ENCODE results near the gene SLC23A1. TPM values are rescaled to one million over a fixed set of nuclear protein-coding genes. Genes with fewer than 3 reads are reported as not detected.
"Not testable (repeated sequence)": the region's sequence is repeated elsewhere in the genome, so short reads cannot be mapped to it uniquely, and the experiment has no call there.

Gene SLC23A1
- 1 to 10 TPM; 1.1 to 1.9 (median 1.7) TPM for polyA plus RNA-seq (ENCODE audit: insufficient read depth in 1 of 5, insufficient read length in 5 of 5, low replicate concordance in 1 of 5)
- long read RNA-seq, donor 1, result 0 reads
- long read RNA-seq, donor 2, result 0 reads
- long read RNA-seq, donor 3, result 0 reads
- long read RNA-seq, donor 4, partial matches to known transcripts, result 8 of 8 reads
- long read RNA-seq, donor 4, other reads (novel, unspliced or antisense), result 0 of 8 reads
- long read RNA-seq, donor 5, result 0 reads
- long read RNA-seq, donor 6, result 0 reads
- long read RNA-seq, donor 7, result 0 reads
- long read RNA-seq, donor 8, result 0 reads

DNA sequence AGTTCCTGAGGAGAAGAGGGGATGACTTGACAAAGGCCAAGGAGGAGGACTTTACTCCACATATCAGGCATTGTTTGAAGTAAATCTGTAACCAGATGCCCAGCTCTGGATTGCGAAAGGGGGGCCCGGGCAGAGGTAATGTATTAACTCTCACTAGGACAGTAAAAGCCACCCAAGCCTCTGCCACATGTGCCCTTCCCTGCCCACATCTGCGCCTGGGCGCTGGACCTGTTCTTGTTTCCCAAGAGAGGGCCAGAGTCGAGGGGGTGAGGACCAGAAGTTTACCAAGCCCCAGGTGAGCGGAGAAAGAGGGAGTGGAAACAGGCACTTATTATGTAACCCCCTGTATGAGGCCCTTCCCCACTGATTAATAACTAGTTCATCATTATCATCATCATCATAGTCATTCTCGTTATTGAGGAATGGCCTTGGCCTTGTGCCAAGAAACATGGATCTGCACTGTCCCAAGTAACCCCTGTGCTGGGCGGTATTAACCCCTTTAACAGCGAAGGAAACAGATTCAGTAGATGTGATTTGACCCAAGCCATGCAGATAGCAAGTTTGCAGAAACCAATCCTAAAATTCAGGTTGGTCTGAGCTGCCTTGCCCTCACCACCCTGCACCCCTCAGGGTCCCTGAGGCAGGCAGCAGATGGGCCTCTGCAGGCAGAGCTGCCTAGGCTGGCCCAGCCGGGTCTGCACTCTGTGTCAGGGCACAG, at the start of gene SLC23A1:
Gene SLC23A1, minus strand, starts transcription at position 23 of the 718 bp plus-strand sequence. CDS start 44 bp downstream, outside the sequence.
- DNase-seq, result no peak

DNA sequence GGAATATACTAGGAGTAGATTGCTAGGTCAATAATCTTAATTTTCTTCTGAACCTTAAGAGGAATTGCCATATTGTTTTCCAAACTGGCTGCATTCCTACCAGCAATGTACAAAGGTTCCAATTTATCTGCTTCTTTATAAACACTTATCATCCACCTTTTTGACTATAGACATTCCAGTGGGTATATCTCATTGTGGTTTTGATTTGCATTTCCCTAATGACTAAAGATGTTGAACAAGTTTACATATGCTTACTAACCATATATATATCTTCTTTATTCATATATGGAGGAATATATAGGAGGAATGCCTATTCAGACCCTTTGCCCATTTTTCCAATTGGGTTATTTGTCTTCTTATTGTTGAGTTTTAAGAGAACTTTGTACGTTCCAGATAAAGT, 48.6 kb upstream of the SLC23A1 start:
- DNase-seq, result no peak

DNA sequence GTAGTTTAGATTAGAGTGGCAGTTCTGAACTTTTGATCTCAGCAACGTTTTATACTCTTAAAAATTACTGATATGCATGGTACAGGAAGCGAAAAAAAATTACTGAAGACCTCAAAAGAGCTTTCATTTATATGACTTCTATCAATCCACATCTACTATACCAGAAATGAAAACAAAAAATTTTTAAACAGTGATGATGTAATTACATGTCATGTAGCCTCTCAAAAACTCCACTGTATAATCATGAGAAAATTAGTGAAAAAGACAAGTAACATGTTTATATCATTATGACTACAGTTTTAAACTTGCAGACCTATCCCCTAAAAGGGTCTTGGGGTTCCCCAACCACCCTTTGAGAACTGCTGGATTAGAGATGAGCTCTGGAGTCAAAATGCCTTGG, 46.9 kb upstream of the SLC23A1 start:
- no peak for DNase-seq

DNA sequence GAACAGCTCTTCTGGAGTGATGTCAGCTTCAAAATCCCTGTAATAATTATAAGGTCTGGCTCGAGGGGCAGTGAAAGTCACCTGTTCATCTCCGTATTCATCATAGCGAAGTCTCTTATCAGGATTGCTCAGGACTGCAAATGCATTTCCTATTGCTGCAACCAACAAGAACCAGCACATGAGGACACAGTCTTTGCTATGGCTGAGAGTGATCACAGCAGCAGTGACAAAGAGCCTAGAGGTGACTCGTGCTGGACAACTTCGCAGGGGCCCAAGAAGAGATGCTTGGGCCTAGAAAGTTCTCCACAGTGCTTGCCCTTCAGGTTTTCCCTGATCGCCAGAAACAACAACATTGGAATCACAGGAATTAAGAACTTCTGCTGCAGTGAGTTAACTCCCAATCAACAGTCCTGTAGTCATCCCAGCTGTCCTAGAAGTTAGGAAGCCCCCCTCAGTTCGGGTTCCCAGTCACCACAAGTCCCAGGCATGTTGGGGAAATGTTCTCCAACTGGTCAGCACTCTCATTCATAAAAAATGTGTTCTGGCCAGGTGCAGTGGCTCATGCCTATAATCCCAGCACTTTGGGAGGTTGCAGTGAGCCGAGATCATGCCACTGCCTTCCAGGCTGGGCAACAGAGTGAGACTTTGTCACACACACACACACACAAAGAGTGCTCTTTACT, 43.2 kb upstream of the SLC23A1 start:
- no peak for DNase-seq

DNA sequence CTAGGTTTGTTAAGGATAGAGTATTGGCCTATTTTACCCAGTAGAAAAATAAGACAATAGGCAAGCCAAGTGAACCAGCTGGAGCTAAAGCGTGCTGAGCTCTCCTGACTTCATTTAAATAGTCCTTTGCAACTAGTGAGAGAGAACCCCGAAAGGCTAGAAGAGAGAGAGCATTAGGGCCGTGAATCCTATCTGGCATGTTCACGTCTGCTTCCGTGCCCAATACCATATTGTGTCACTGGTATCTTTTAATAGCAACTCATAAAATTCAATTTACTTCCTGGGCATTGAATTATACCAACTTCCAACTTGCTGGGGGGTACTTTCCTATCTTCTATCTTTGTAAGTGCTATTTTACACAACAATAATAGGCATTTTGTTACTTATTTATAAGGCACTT, 42.4 kb upstream of the SLC23A1 start:
- DNase-seq, result no peak

DNA sequence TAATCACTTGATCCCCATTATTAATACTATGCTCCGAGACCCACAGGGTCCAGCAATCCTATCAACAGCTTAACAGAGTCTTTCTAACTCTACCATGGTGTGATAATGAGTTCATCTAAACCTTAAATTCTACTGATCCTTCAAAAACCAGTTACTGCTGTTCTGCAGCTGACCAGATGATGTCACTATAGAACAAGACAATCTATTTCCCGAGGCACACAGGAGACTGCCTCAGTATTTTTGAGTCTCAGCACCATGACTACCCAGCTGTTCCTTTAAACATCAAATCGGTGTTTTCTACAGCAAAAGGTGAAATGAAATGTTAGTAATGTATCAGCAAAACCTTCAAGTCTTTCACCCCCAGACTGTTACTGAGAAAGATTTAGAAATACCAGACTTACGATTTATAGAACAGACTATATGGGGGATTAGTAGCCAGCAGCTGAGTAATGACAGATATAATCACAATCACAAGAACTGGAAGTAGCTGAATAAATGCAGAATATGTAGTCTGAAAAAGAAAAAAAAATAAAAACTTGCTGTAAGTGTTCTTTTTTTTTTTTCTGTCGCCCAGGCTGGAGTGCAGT, 39.3 kb upstream of the SLC23A1 start:
- DNase-seq, result peak; percentile 51 to 60

DNA sequence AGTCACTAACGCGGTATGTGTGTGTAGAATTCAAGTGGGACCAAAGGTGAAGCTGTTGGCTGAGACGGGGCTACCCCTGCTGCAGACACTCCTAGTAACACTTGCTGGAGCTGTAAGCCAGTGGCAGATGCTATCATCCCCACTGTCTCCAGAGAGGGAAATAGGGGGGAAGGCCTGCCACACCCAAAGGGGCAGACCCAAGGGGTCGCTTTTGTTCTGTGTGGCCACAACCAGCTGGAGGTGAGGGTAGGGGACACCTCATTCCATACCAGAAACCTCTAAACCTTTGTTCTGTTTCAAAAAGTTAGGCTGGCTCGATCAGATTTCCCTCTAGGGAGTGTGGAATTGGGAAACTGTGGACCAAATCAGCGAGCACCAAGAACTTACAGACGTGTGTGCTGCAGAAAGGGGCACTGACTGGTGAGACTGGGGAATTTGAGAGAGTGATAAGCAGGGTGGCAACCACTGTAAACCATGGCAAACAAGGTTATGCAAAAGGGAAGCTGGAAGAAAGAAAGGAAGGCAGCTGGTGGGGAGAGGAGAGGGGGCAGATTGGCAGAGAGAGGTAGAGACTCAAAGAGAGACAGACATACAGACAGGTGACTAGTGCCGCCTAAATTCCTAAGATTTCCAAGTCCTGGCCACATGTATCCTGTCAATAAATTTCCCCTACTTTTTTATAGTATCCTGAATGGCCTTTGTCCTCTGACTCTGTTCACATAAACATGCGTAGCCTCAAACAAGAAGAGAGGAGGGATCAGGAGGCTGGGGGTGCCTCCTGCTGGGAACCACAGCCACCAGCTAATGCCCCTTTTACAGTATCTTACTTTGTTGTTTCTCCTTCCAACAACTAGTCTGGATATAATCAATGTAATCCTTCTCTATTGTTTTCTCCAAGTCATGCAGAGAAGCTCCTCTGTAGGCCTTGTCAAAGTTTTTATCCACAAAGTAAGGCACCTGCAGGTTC, 36.4 kb upstream of the SLC23A1 start:
- no peak for DNase-seq

DNA sequence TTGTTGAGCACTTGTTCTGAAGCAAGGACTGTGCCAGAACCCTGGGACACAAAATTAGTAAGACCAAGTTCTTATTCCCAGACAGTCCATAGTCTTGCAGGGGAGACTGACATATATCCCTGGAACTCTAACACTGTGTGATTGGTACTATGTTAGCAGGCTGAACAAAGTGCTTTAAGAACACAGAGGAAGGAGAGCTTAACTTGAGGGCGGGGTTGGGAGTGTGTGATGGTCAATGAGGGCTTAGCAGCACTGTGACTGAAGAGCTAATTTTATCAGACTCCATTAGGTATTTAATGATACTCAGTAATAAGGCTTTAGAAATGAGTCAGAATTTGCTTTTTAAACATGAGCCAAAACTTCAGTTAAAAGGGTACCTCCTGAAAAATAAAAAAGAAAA, 35.7 kb upstream of the SLC23A1 start:
- DNase-seq, result no peak

DNA sequence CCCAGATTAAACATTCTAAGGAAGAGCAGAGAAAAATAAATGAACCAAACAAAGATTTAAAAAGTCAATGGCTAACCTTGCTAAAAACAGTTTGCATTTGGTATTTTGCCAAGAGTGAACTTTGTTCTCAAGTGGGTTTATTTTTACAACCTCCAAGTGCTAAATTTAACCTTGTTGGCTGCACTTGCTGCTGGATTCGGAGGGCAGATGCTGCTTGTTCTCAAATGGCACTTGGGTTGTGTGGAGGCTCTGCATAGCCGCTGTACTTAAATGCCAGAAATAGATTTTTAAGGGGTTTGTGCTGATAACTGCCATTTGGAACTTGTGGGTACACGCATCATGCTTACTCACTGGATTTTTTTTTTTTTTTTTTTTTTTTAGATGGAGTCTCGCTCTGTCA, 34.1 kb upstream of the SLC23A1 start:
- no peak for DNase-seq

DNA sequence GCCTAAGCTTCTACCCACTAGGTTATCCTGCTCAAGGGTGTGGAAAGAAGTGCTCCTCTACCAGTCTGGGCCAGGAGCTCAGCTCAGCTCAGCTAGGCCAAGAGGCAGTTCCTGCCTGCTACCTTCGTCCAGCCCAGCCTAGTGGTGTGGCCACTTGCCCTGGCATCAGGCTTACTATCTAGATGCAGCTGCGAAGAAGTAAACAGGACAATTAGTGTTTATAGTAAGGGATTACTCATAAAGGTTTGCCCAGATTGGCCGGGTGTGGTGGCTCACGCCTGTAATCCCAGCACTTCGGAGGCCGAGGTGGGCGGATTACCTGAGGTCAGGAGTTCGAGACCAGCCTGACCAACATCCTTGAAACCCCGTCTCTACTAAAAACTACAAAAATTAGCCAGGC, 33.6 kb upstream of the SLC23A1 start:
- no peak for DNase-seq

DNA sequence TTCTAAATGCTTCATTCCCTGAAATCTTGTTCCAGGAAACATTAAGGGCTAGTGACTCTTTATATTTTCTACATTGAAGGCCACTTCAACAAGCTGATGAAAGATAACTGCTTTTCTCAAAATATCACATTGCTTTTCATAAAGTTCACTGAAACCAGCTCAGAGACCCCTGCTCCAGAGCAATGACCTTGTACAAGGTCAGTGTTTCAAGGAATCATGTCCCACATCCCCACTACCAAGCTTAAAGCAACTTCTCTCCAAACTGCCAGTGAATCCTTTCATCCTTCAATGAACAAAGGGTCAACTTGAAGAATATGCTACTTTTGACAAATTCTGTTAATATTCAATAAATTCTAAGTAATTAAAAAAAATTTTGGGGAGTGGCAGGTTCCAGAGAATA, 32.8 kb upstream of the SLC23A1 start:
- DNase-seq, result no peak

DNA sequence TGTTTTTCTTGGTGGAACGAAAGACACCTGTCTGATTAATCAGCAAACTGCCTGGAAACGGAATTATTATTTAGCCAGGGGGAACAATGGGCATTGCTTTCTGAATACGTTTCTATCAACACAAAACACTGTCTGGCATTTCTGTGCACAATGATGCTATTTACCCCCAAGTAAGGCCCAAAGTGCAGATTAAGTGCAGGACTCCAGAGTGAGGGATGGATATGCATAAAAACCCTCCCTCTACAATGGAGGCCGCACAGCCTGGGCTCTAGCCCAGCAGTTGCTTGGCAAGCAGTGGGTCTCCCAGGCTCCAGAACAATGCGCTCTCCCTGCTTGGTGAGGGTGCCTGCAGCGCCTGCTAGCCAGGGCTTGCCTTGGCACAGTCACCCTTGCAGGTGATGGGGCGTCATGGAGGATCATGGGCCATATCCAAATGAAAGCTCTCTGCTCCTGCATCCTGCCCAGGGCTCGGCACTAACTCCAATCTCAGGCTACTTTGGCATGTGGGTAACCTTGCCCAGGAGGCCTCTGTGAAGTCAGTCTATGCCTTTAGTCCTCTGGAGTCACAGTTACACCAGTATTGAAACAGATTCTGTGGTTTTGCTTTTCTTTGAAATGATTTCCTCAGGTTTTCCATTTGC, 32.2 kb upstream of the SLC23A1 start:
- DNase-seq, result no peak

DNA sequence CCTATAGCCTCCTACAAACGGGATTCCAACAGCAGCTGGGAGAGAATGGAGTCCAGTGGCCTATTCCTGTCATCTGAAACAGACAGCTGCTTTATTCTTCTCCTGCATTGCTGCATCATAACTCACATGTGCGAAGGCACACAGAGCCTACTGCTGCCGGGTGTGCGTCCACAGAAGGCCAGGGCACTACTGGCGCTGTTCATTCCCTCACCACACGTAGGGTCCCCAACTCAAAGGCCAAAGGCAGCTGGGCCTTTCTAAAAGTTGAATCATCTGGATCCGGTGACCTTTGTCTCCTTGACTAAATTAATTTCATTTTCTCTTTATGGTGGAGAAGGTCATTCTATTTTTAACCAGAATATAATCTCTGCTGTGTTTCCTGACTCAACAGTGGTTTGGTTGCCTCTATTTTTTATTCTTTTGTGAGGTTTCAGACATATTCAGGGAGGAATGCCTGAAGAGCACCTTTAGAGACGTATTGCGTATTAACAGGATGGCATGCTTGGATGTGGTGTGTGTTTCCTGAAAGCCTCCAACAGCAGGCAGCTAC, 31.6 kb upstream of the SLC23A1 start:
- DNase-seq, result no peak

DNA sequence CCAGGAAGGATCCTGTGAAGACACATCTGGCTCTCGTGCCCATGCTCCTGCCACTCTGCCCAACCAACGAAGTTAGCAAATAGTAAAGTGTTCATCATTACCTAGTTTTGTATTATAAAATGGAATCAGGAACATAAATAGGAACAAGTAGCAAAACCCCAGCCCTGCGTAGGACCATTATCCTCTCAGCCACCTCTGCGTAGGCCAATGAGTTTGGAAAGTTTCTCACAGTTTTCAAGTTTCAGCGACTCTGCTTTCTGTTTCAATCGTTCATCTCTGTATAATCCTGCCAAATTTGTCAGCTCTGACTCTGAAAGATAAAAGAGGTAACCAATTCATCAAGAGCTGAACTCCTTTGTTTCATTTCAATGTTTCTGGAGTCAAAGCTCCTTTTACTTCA, 30.9 kb upstream of the SLC23A1 start:
- DNase-seq, result no peak

DNA sequence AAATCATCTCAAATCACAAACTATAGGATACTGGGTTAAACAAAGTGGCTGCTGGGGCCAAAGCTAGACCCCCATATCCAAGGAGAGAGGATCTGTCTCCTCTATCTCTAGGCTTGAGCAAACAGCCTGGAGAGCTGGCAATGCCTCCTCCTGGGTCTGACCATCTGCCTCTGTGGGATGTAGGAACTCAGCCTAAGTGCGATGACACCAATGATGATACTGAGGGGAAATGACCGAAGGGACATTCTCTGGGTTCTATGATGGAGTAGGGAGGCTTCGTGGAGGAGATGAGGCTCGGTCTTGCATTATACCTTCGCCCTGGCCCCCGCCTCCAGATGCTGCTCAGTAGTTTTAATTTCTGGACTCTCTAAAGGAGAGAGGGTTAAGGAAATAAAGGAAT, 30.1 kb upstream of the SLC23A1 start:
- no peak for DNase-seq

DNA sequence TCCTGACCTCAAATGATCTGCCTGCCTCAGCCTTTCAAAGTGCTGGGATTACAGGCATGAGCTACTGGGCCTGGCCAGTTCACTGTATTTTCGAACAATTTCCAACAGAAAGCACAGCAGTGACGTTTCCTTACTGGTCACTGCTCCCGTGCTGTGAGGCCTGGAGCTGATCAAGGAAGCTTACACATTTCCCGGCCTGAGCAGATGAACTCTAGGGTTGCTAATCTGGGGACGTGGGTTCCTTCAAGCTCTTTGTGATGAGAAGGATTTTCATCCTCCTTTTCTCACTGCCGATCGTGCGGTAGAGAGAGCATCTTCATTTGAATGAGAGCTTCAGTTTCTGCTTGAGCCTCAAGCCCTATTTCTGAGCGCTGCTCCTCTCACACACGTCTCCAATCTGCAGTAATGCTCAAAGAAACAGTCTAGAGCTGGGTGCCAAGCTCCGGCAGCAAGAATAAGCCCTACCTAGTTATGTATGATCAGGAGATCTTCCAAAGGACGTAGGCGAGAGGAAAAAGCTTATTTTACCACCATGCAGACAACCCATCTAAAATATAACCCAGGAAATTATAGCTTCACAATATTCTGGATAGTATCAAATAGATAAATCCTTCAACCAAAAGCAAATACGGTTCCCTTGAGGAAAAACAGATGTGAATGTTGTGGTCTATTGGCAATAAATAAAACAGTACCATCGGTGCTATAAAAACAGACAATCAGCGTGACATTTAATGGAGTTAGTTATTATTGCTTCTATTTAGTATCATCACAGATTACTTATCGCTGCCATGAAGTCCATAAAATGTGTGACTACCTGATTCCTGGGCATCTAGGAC, 28.1 kb upstream of the SLC23A1 start:
- no peak for DNase-seq

DNA sequence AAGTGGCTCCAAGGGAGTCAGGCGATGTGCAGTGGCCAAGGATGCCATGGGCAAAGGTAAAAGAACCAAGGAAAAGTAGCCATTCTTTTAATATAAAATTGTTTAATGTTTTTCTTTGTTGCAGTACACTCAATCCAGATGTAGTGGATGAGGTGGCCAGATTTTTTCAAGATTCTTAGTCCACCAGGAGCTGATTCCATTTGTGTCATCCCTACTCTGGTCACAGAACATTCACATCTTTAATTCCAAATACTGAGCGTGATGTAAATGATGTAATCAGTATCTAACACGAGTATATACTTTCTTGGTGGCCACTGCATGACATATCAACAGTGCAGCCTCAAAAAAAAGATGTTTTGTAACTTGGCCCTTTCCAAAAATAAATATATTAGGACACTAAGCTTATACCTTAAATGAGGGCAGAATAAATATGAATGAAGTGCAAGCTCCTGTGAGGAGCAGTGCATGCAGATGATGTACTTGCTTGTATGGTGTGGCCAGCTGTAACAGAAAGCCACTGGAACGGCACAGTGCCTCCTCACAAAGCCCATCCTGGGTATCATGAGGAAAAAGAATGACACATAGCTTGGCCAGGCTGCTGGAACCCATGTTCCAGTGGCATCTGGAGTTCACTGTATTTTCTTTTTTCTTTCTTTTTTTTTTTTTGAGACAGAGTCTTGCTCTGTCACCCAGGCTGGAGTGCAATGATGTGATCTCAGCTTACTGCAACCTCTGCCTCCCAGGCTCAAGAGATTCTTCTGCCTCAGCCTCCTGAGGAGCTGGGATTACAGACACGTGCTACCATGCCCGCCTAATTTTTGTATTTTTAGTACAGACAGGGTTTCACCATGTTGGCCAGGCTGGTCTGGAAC, 27.3 kb upstream of the SLC23A1 start:
- no peak for DNase-seq

DNA sequence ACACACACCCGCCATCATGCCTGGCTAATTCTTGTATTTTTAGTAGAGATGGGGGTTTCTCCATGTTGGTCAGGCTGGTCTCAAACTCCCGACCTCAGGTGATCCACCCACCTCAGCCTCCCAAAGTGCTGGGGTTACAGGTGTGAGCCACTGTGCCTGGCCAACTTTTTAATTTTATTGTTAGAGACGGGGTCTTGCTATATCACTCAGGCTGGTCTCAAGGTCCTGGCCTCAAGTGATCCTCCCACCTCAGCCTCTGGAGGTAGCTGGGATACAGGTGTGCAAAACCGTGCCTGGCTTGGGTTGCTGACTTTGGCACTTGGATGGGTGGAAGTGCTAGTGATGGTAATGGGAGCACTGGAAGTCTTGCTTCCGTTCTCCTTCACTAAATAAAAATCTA, 26.0 kb upstream of the SLC23A1 start:
- not testable (repeated sequence) for DNase-seq

DNA sequence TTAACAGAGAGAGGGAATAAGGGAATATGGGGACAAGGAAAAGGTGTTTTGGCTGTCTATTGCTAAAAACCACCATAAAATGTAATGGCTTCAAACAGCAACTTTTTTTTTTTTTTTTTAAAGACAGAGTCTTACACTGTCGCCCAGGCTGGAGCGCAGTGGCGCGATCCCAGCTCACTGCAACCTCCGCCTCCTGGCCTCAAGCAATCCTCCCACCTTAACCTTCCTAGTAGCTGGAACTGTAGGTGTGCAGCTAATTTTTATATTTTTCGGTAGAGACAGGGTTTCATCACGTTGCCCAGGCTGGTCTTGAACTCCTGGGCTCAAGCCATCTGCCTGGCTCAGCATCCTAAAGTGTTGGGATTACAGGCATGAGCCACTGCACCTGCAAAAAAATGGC, 25.1 kb upstream of the SLC23A1 start:
- DNase-seq, result no peak
